IMR-90 (cell line): ENCODE results near the gene BCAS1. TPM values are rescaled to one million over a fixed set of nuclear protein-coding genes. Genes with fewer than 3 reads are reported as not detected.

ENCODE experiments used
- ATAC-seq: fragments of 200-7000 bp; cut with Tn5 transposase; 2 replicates; pipeline ENCODE4 v1.9.1; 2020; ENCODE audit warnings: low read depth, mild to moderate bottlenecking, moderate library complexity
- BruUV-seq: library from RNA; stranded (reverse); fragments of 400-500 nt; replicated peaks from 2 replicates; lab custom pipeline; 2021; lab: Mats Ljungman, UMichigan
- CTCF ChIA-PET: fragments of 300-600 bp; formaldehyde crosslinking; extraction: SDS; loops from one replicate; lab custom pipeline; 2021; ENCODE audit warnings: antibody characterized with exemption; lab: Yijun Ruan, JAX
- POLR2A ChIA-PET: fragments of 300-600 bp; sonication (Branson Sonifier 250); formaldehyde crosslinking; loops from one replicate; lab custom pipeline; 2022; ENCODE audit warnings: antibody characterized with exemption; ENCODE audit not compliant: unreplicated experiment; lab: Charles Lee
- DNase-seq: peaks from one replicate; pipeline ENCODE4 v3.0.0; 2013
- H2AFZ ChIP-seq: replicated peaks from 2 replicates; pipeline ENCODE3; 2013; ENCODE audit warnings: low read length, mild to moderate bottlenecking; ENCODE audit not compliant: poor library complexity
- H2AK5ac ChIP-seq: 2 replicates; pipeline ENCODE4 v1.6.1; 2013; ENCODE audit warnings: low read depth, low read length, inconsistent platforms
- H2AK9ac ChIP-seq: replicated peaks from 2 replicates; pipeline ENCODE3; 2013; ENCODE audit warnings: mild to moderate bottlenecking, low read depth, low read length, moderate library complexity; ENCODE audit not compliant: poor library complexity
- H2BK120ac ChIP-seq: 2 replicates; pipeline ENCODE4 v1.6.1; 2013; ENCODE audit warnings: low read depth, low read length, inconsistent platforms
- H2BK15ac ChIP-seq: 3 replicates; pipeline ENCODE4 v1.6.1; 2013; ENCODE audit warnings: low read depth, low read length, inconsistent platforms
- H2BK20ac ChIP-seq: 2 replicates; pipeline ENCODE4 v1.6.1; 2013; ENCODE audit warnings: low read depth, mild to moderate bottlenecking, inconsistent platforms, low read length, moderate library complexity
- H2BK5ac ChIP-seq: 2 replicates; pipeline ENCODE4 v1.6.1; 2013; ENCODE audit warnings: mild to moderate bottlenecking, low read depth, low read length, inconsistent platforms; ENCODE audit not compliant: poor library complexity, severe bottlenecking
- H3K14ac ChIP-seq: replicated peaks from 2 replicates; pipeline ENCODE4 v1.6.1; 2013; ENCODE audit warnings: low read depth, low read length, inconsistent platforms
- H3K18ac ChIP-seq: 2 replicates; pipeline ENCODE4 v1.6.1; 2013; ENCODE audit warnings: low read depth, low read length, control low read depth
- H3K23ac ChIP-seq: 2 replicates; pipeline ENCODE4 v1.6.1; 2013; ENCODE audit warnings: low read depth, low read length, inconsistent platforms
- H3K27ac ChIP-seq: 2 replicates; pipeline ENCODE4 v1.5.1; 2013; ENCODE audit warnings: mild to moderate bottlenecking, control low read depth, low read length; ENCODE audit not compliant: insufficient read depth
- H3K27me3 ChIP-seq: 2 replicates; pipeline ENCODE4 v1.6.1; 2013; ENCODE audit warnings: low read length; ENCODE audit not compliant: control insufficient read depth, insufficient read depth
- H3K36me3 ChIP-seq: 2 replicates; pipeline ENCODE4 v1.6.1; 2013; ENCODE audit warnings: low read length, mixed read lengths; ENCODE audit not compliant: control insufficient read depth, insufficient read depth
- H3K4ac ChIP-seq: 2 replicates; pipeline ENCODE4 v1.6.1; 2013; ENCODE audit warnings: low read depth, low read length, inconsistent platforms
- H3K4me1 ChIP-seq: 2 replicates; pipeline ENCODE4 v1.6.1; 2013; ENCODE audit warnings: low read length, mixed read lengths; ENCODE audit not compliant: control insufficient read depth, insufficient read depth
- H3K4me2 ChIP-seq: 2 replicates; pipeline ENCODE4 v1.6.1; 2013; ENCODE audit warnings: low read depth, mild to moderate bottlenecking, control low read depth, low read length, moderate library complexity
- H3K4me3 ChIP-seq: 2 replicates; pipeline ENCODE4 v1.5.1; 2013; ENCODE audit warnings: low read depth, mild to moderate bottlenecking, control low read depth, low read length, moderate library complexity; ENCODE audit not compliant: insufficient read depth
- H3K56ac ChIP-seq: 2 replicates; pipeline ENCODE4 v1.6.1; 2013; ENCODE audit warnings: low read length, inconsistent platforms; ENCODE audit not compliant: insufficient read depth; ENCODE audit errors: extremely low read depth
- H3K79me1 ChIP-seq, 2 experiments: 2 replicates each; pipeline ENCODE4 v1.6.1; 2013; ENCODE audit warnings: low read length in 2 of 2, inconsistent platforms in 1 of 2, low read depth in 1 of 2
- H3K9ac ChIP-seq: 2 replicates; pipeline ENCODE4 v1.6.1; 2013; ENCODE audit warnings: low read depth, low read length, control low read depth
- H3K9me1 ChIP-seq: 2 replicates; pipeline ENCODE4 v1.6.1; 2013; ENCODE audit warnings: low read length, inconsistent platforms; ENCODE audit not compliant: insufficient read depth
- H3K9me3 ChIP-seq: 2 replicates; pipeline ENCODE4 v1.6.1; 2013; ENCODE audit warnings: low read length; ENCODE audit not compliant: control insufficient read depth, insufficient read depth
- H4K20me1 ChIP-seq: 2 replicates; pipeline ENCODE4 v1.6.1; 2013; ENCODE audit warnings: low read length, inconsistent platforms; ENCODE audit not compliant: insufficient read depth
- H4K5ac ChIP-seq: 2 replicates; pipeline ENCODE4 v1.6.1; 2013; ENCODE audit warnings: mild to moderate bottlenecking, low read depth, low read length, control low read depth
- H4K8ac ChIP-seq, 2 experiments: 2 replicates each; pipeline ENCODE4 v1.6.1; 2013; ENCODE audit warnings: low read depth in 2 of 2, low read length in 2 of 2, control low read depth in 1 of 2, inconsistent platforms in 1 of 2
- H4K91ac ChIP-seq: 2 replicates; pipeline ENCODE4 v1.6.1; 2013; ENCODE audit warnings: low read depth, low read length, inconsistent platforms; ENCODE audit not compliant: insufficient read depth
- NFE2L2 ChIP-seq: fragments of 150-350 bp; IDR thresholded peaks from 2 replicates; pipeline ENCODE4 v1.6.1; 2016; ENCODE audit warnings: low read depth, mild to moderate bottlenecking, low read length
- WGBS, 2 experiments: methylation state at CpG; one replicate each; pipeline versions ENCODE4 v1.1.5 to v1.1.7; 2013; ENCODE audit warnings: missing lambda C conversion rate in 2 of 2; ENCODE audit not compliant: insufficient read length in 1 of 2; ENCODE audit errors: extremely low coverage in 2 of 2; 5-methylcytosine and 5-hydroxymethylcytosine counted together
- dilution Hi-C: fragments of 300-500 bp; cut with HindIII; formaldehyde crosslinking; loops from one replicate; pipeline ENCODE4 v1.14.3; 2018; ENCODE audit warnings: low sequenced_read_pairs; ENCODE audit not compliant: unreplicated experiment
- in situ Hi-C: fragments of 300-500 bp; cut with MboI; formaldehyde crosslinking; loops from 3 replicates; pipeline ENCODE4 v1.14.3; 2019; ENCODE audit warnings: low sequenced_read_pairs, inconsistent platforms, mixed read lengths
- intact Hi-C: fragments of 100-400 bp; cut with micrococcal nuclease; formaldehyde crosslinking; loops from 2 replicates; pipeline ENCODE4 v1.10.0; 2022
- polyA plus RNA-seq, 3 experiments: library from polyadenylated mRNA; depleted of rRNA; stranded (reverse); fragments of >200 nt; gene quantifications; 2 replicates each; pipeline ENCODE4 v1.2.3, GENCODE V29; 2012; ENCODE audit warnings: low replicate concordance in 1 of 3
- total RNA-seq: library from RNA; depleted of rRNA; stranded (reverse); fragments of >200 nt; gene quantifications from 2 replicates; pipeline ENCODE4 v1.2.3, GENCODE V29; 2012
- TF ChIP-seq, protein P1 (sequence below): fragments of 150-350 bp; IDR thresholded peaks from 2 replicates; pipeline ENCODE4 v1.6.1; 2016; ENCODE audit warnings: low read depth, mild to moderate bottlenecking, low read length, moderate library complexity, borderline replicate concordance

The BCAS1 gene
- total and polyA plus RNA-seq, 2 of the 4 experiments (the other 2 are of a cell fraction) = under 0.01 TPM; not detected in 1

GRCh38 chr20:54105653-54106052 is 35.3 kb upstream of the BCAS1 start:
- ChIA-PET CTCF (interaction anchor here (2.6 to 4.5 kb wide), 2 partner anchors 9 to 93 kb away, joined by 11 to 66 read pairs; no protein-coding TSS in a partner anchor), POLR2A (no interaction called here)
- H4K91ac ChIP-seq = no peak overlapping the region
- H2AK5ac ChIP-seq = no peak overlapping the region
- in situ Hi-C loops (loop anchor here (10.0 kb wide), 1 partner anchor 529 kb away; no protein-coding TSS in a partner anchor), intact Hi-C loops (no loop called here), dilution Hi-C loops (no loop called here)
- H2BK120ac ChIP-seq = no peak overlapping the region
- no peaks in the 10 kb centered on the region for H4K20me1 ChIP-seq
- WGBS, 2 experiments = no CpG with 5 or more reads among the region's 4 CpGs
- no peak overlapping the region for H3K14ac ChIP-seq
- H3K4me1 ChIP-seq = no peaks in the 10 kb centered on the region
- no peak overlapping the region for H3K23ac ChIP-seq
- H4K8ac ChIP-seq = no peak overlapping the region
- no peaks in the 10 kb centered on the region for H3K27me3 ChIP-seq
- H2AK9ac ChIP-seq = no peak overlapping the region
- H3K9me1 ChIP-seq = no peaks in the 10 kb centered on the region; the same call in 1 of the 2 replicates
- BruUV-seq = no TSS peak
- no peak overlapping the region for H2AFZ ChIP-seq
- no peak overlapping the region for H4K5ac ChIP-seq
- H2BK5ac ChIP-seq = no peak overlapping the region
- no peak overlapping the region for H3K4me3 ChIP-seq
- H3K79me1 ChIP-seq = no peaks in the 10 kb centered on the region
- H2BK20ac ChIP-seq = no peak overlapping the region
- no peak overlapping the region for H3K56ac ChIP-seq
- ATAC-seq = no peak
- H3K4ac ChIP-seq = no peak overlapping the region
- H3K27ac ChIP-seq = no peak overlapping the region
- no peak overlapping the region for H3K4me2 ChIP-seq
- H3K9me3 ChIP-seq = no peaks in the 10 kb centered on the region
- DNase-seq = no peak
- TF ChIP-seq, protein P1, sequence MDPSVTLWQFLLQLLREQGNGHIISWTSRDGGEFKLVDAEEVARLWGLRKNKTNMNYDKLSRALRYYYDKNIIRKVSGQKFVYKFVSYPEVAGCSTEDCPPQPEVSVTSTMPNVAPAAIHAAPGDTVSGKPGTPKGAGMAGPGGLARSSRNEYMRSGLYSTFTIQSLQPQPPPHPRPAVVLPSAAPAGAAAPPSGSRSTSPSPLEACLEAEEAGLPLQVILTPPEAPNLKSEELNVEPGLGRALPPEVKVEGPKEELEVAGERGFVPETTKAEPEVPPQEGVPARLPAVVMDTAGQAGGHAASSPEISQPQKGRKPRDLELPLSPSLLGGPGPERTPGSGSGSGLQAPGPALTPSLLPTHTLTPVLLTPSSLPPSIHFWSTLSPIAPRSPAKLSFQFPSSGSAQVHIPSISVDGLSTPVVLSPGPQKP = no peak
- no peak for TF ChIP-seq NFE2L2
- H3K36me3 ChIP-seq = no peaks in the 10 kb centered on the region
- H3K18ac ChIP-seq = no peak overlapping the region
- no peak overlapping the region for H2BK15ac ChIP-seq
- H3K9ac ChIP-seq = no peak overlapping the region
